HEK293 (cell line): ENCODE results near the gene MAPT.

Experiments
- CTCF ChIA-PET: fragments of 350-600 bp; formaldehyde crosslinking; extraction: SDS; loops from one replicate; lab custom pipeline; 2021; ENCODE audit warnings: antibody characterized with exemption; lab: Yijun Ruan, JAX
- POLR2A ChIA-PET: fragments of 300-600 bp; formaldehyde crosslinking; extraction: SDS; loops from one replicate; lab custom pipeline; 2020; ENCODE audit warnings: antibody characterized with exemption, inconsistent platforms; lab: Yijun Ruan, JAX
- H3K27ac ChIP-seq: fragments of 200-500 bp; sonication (Bioruptor generic); 2 replicates; pipeline ENCODE4 v1.5.1; 2014; ENCODE audit warnings: low read depth, low read length, control low read depth, inconsistent platforms; ENCODE audit errors: extremely low read depth
- H3K36me3 ChIP-seq, 2 experiments: fragments of 200-500 bp in 1 of 2; sonication (Bioruptor generic) in 1 of 2; 1 replicate in 1 of 2; 2 replicates in 1 of 2; pipeline ENCODE4 v1.5.1; 2014 to 2017; ENCODE audit warnings: inconsistent platforms in 2 of 2, low read length in 2 of 2; ENCODE audit not compliant: control insufficient read depth in 2 of 2, insufficient read depth in 1 of 2
- H3K4me1 ChIP-seq: fragments of 200-500 bp; sonication (Bioruptor generic); 2 replicates; pipeline ENCODE4 v1.5.1; 2014; ENCODE audit warnings: mild to moderate bottlenecking, low read length, inconsistent platforms; ENCODE audit not compliant: control insufficient read depth, insufficient read depth
- H3K4me3 ChIP-seq: 2 replicates; pipeline ENCODE4 v1.5.1; 2011; ENCODE audit warnings: low read depth, mild to moderate bottlenecking, control low read depth, low read length, moderate library complexity
- H3K9me3 ChIP-seq: fragments of 200-500 bp; sonication (Bioruptor generic); 2 replicates; pipeline ENCODE4 v1.5.1; 2014; ENCODE audit warnings: low read depth, low read length, inconsistent platforms; ENCODE audit not compliant: control insufficient read depth, insufficient read depth
- CTCF ChIP-seq: fragments of 450-650 bp; formaldehyde crosslinking; IDR thresholded peaks from 2 replicates; pipeline ENCODE4 v1.5.1; 2016; ENCODE audit warnings: missing biosample characterization, missing genetic modification characterization
- FEZF1 ChIP-seq: fragments of 450-650 bp; formaldehyde crosslinking; IDR thresholded peaks from 2 replicates; pipeline ENCODE4 v1.5.1; 2016; ENCODE audit warnings: missing biosample characterization, missing genetic modification characterization
- HOXA7 ChIP-seq: sonication (generic); formaldehyde crosslinking; IDR thresholded peaks from 2 replicates; pipeline ENCODE4 v1.8.1; 2022; ENCODE audit warnings: missing genetic modification reagents, borderline replicate concordance
- KLF16 ChIP-seq: fragments of 450-650 bp; formaldehyde crosslinking; IDR thresholded peaks from 2 replicates; pipeline ENCODE4 v1.5.1; 2017; ENCODE audit warnings: missing biosample characterization, missing genetic modification characterization
- KLF17 ChIP-seq: fragments of 450-650 bp; formaldehyde crosslinking; IDR thresholded peaks from 2 replicates; pipeline ENCODE4 v1.5.1; 2016; ENCODE audit warnings: missing biosample characterization, missing genetic modification characterization
- OVOL3 ChIP-seq: fragments of 450-650 bp; formaldehyde crosslinking; IDR thresholded peaks from 2 replicates; pipeline ENCODE4 v1.5.1; 2016; ENCODE audit warnings: missing biosample characterization, missing genetic modification characterization
- PRDM1 ChIP-seq: fragments of 450-650 bp; formaldehyde crosslinking; IDR thresholded peaks from 2 replicates; pipeline ENCODE4; 2016; ENCODE audit warnings: missing biosample characterization, missing genetic modification characterization
- SCRT2 ChIP-seq: fragments of 450-650 bp; formaldehyde crosslinking; IDR thresholded peaks from 2 replicates; pipeline ENCODE4 v1.5.1; 2016; ENCODE audit warnings: missing biosample characterization, missing genetic modification characterization
- TCF7L2 ChIP-seq: IDR thresholded peaks from 2 replicates; pipeline ENCODE4 v1.6.1; 2011; ENCODE audit warnings: low read depth, mild to moderate bottlenecking, inconsistent platforms, low read length, moderate library complexity, borderline replicate concordance
- ZBTB1 ChIP-seq: fragments of 450-650 bp; formaldehyde crosslinking; IDR thresholded peaks from 2 replicates; pipeline ENCODE4 v1.5.1; 2016; ENCODE audit warnings: missing biosample characterization, missing genetic modification characterization
- ZBTB6 ChIP-seq: fragments of 450-650 bp; formaldehyde crosslinking; IDR thresholded peaks from 2 replicates; pipeline ENCODE4 v1.5.1; 2017; ENCODE audit warnings: missing biosample characterization, missing genetic modification characterization
- ZIC2 ChIP-seq: fragments of 450-650 bp; formaldehyde crosslinking; IDR thresholded peaks from 2 replicates; pipeline ENCODE4 v1.5.1; 2016; ENCODE audit warnings: missing biosample characterization, missing genetic modification characterization
- ZNF121 ChIP-seq: fragments of 450-650 bp; formaldehyde crosslinking; IDR thresholded peaks from 2 replicates; pipeline ENCODE4 v1.5.1; 2016; ENCODE audit warnings: missing biosample characterization, missing genetic modification characterization
- ZNF132 ChIP-seq: fragments of 450-650 bp; formaldehyde crosslinking; IDR thresholded peaks from 2 replicates; pipeline ENCODE4 v1.5.1; 2017; ENCODE audit warnings: missing biosample characterization, missing genetic modification characterization, borderline replicate concordance
- ZNF140 ChIP-seq: fragments of 450-650 bp; formaldehyde crosslinking; IDR thresholded peaks from 2 replicates; pipeline ENCODE4 v1.5.1; 2016; ENCODE audit warnings: missing biosample characterization, missing genetic modification characterization
- ZNF146 ChIP-seq: fragments of 450-650 bp; formaldehyde crosslinking; IDR thresholded peaks from 2 replicates; pipeline ENCODE4 v1.5.1; 2016; ENCODE audit warnings: missing biosample characterization, missing genetic modification characterization
- ZNF2 ChIP-seq: fragments of 450-650 bp; formaldehyde crosslinking; IDR thresholded peaks from 2 replicates; pipeline ENCODE4 v1.5.1; 2016; ENCODE audit warnings: missing biosample characterization, missing genetic modification characterization
- ZNF202 ChIP-seq: fragments of 450-650 bp; formaldehyde crosslinking; IDR thresholded peaks from 2 replicates; pipeline ENCODE4 v1.5.1; 2016; ENCODE audit warnings: missing biosample characterization, missing genetic modification characterization, borderline replicate concordance
- ZNF335 ChIP-seq: fragments of 450-650 bp; formaldehyde crosslinking; conservative IDR thresholded peaks from 2 replicates; pipeline ENCODE4 v1.5.1; 2016; ENCODE audit warnings: missing biosample characterization, missing genetic modification characterization
- ZNF394 ChIP-seq: fragments of 450-650 bp; formaldehyde crosslinking; IDR thresholded peaks from 2 replicates; pipeline ENCODE4 v1.5.1; 2016; ENCODE audit warnings: missing biosample characterization, missing genetic modification characterization, mild to moderate bottlenecking, moderate library complexity, borderline replicate concordance
- ZNF404 ChIP-seq: fragments of 450-650 bp; formaldehyde crosslinking; IDR thresholded peaks from 2 replicates; pipeline ENCODE4 v1.5.1; 2017; ENCODE audit warnings: missing biosample characterization, missing genetic modification characterization
- ZNF449 ChIP-seq: fragments of 450-650 bp; formaldehyde crosslinking; IDR thresholded peaks from 2 replicates; pipeline ENCODE4 v1.5.1; 2017; ENCODE audit warnings: missing biosample characterization, mild to moderate bottlenecking, missing genetic modification characterization, moderate library complexity
- ZNF501 ChIP-seq: fragments of 450-650 bp; formaldehyde crosslinking; IDR thresholded peaks from 2 replicates; pipeline ENCODE4 v1.5.1; 2016; ENCODE audit warnings: missing biosample characterization, missing genetic modification characterization
- ZNF549 ChIP-seq: fragments of 450-650 bp; IDR thresholded peaks from 2 replicates; pipeline ENCODE4 v1.5.1; 2018; ENCODE audit warnings: missing biosample characterization, missing genetic modification characterization, mild to moderate bottlenecking, inconsistent platforms, moderate library complexity
- ZNF660 ChIP-seq: fragments of 450-650 bp; IDR thresholded peaks from 2 replicates; pipeline ENCODE4 v1.5.1; 2018; ENCODE audit warnings: missing biosample characterization, mild to moderate bottlenecking, missing genetic modification characterization
- ZNF664 ChIP-seq: fragments of 450-650 bp; formaldehyde crosslinking; IDR thresholded peaks from 2 replicates; pipeline ENCODE4 v1.5.1; 2016; ENCODE audit warnings: missing biosample characterization, missing genetic modification characterization
- ZNF76 ChIP-seq: fragments of 450-650 bp; formaldehyde crosslinking; IDR thresholded peaks from 2 replicates; pipeline ENCODE4; 2016; ENCODE audit warnings: low read depth, missing biosample characterization, missing genetic modification characterization, borderline replicate concordance
- ZNF791 ChIP-seq: fragments of 450-650 bp; formaldehyde crosslinking; IDR thresholded peaks from 2 replicates; pipeline ENCODE4 v1.5.1; 2016; ENCODE audit warnings: missing biosample characterization, missing genetic modification characterization
- ZNF792 ChIP-seq: fragments of 450-650 bp; formaldehyde crosslinking; IDR thresholded peaks from 2 replicates; pipeline ENCODE4 v1.5.1; 2016; ENCODE audit warnings: missing biosample characterization, missing genetic modification characterization
- ZXDB ChIP-seq: fragments of 450-650 bp; formaldehyde crosslinking; IDR thresholded peaks from 2 replicates; pipeline ENCODE4 v1.5.1; 2016; ENCODE audit warnings: missing biosample characterization, missing genetic modification characterization

MAPT gene

GRCh38 chr17:45979137-45979536 is 84.8 kb downstream of the MAPT start (continued):
- TF ChIP-seq ZNF664 (no peak), ZNF404 (no peak), ZNF202 (tag by site-specific recombination) (no peak), ZNF335 (tag by site-specific recombination) (no peak), KLF16 (tag by site-specific recombination) (no peak)

GRCh38 chr17:45980855-45981254 is 86.5 kb downstream of the MAPT start:
- Histone ChIP-seq H3K9me3 (no peaks in the 10 kb centered on the region), H3K4me1 (no peaks in the 10 kb centered on the region), H3K36me3 (no peaks in the 10 kb centered on the region), H3K4me3 (no peak overlapping the region), H3K27ac (no peak overlapping the region)
- ChIA-PET POLR2A (no interaction called here), CTCF (interaction anchor here (0.6 to 2.1 kb wide), 3 partner anchors 15 to 32 kb away, joined by 3 to 5 read pairs (median 4); no protein-coding TSS in a partner anchor)
- TF ChIP-seq OVOL3 (tag by site-specific recombination) (no peak), ZNF549 (no peak), SCRT2 (tag by site-specific recombination) (peak; percentile 62), ZNF449 (tag by site-specific recombination) (no peak), ZBTB1 (tag by site-specific recombination) (no peak), ZNF146 (tag by site-specific recombination) (no peak), ZIC2 (tag by site-specific recombination) (peak; percentile 31; the same call in 1 of the 2 replicates), ZXDB (tag by site-specific recombination) (no peak), ZNF394 (tag by site-specific recombination) (no peak; the same call in 1 of the 2 replicates)

GRCh38 chr17:45981306-45981705 is 87.0 kb downstream of the MAPT start:
- ChIA-PET POLR2A (no interaction called here), CTCF (interaction anchor here (0.6 kb wide), 1 partner anchor 20 kb away, joined by 4 read pairs; no protein-coding TSS in a partner anchor)
- Histone ChIP-seq H3K4me3 (no peak overlapping the region), H3K36me3 (no peaks in the 10 kb centered on the region), H3K9me3 (no peaks in the 10 kb centered on the region), H3K4me1 (no peaks in the 10 kb centered on the region), H3K27ac (no peak overlapping the region)
- TF ChIP-seq ZNF121 (tag by site-specific recombination) (no peak), ZIC2 (tag by site-specific recombination) (no peak), ZNF501 (tag by site-specific recombination) (no peak), ZBTB6 (tag by site-specific recombination) (no peak), ZNF132 (no peak), ZNF2 (no peak), CTCF (tag by site-specific recombination) (no peak), ZNF792 (tag by site-specific recombination) (no peak), ZNF660 (no peak), PRDM1 (tag by site-specific recombination) (no peak), FEZF1 (tag by site-specific recombination) (no peak), ZNF76 (tag by site-specific recombination) (no peak), TCF7L2 (no peak), ZNF140 (tag by site-specific recombination) (no peak), KLF17 (no peak), ZNF791 (tag by site-specific recombination) (no peak), HOXA7 (CRISPR knock-in tag) (no peak)
